Thoracic aorta (tissue), 2 donors: ENCODE data around the gene PIGC. TPM values are rescaled to one million over a fixed set of nuclear protein-coding genes. Genes with fewer than 3 reads are reported as not detected.

Experiments
- ATAC-seq: fragments of 150-250 bp; one replicate; pipeline ENCODE4 v1.8.0; 2017; ENCODE audit warnings: low read depth; ENCODE audit not compliant: insufficient number of reproducible peaks, low FRiP score
- DNase-seq: peaks from one replicate; pipeline ENCODE4 v3.0.0-alpha.2; 2020; ENCODE audit warnings: low spot score
- H3K27ac ChIP-seq, 2 donors: fragments of 200-600 bp; sonication (generic); 1 replicate in 1 of 2; 2 replicates in 1 of 2; pipeline ENCODE4 v1.5.1; 2016; ENCODE audit warnings: mild to moderate bottlenecking in 2 of 2, moderate library complexity in 2 of 2
- H3K27me3 ChIP-seq: fragments of 200-600 bp; sonication (generic); replicated peaks from 2 replicates; pipeline ENCODE4 v1.6.0; 2016; ENCODE audit warnings: mild to moderate bottlenecking; ENCODE audit not compliant: insufficient read depth
- H3K36me3 ChIP-seq: fragments of 200-600 bp; sonication (generic); one replicate; pipeline ENCODE4 v1.5.1; 2016
- H3K4me1 ChIP-seq, 2 donors: fragments of 200-600 bp; sonication (generic); 1 replicate in 1 of 2; 2 replicates in 1 of 2; pipeline versions ENCODE4 v1.5.1 to v1.6.0; 2016; ENCODE audit warnings: low read depth in 2 of 2, mild to moderate bottlenecking in 1 of 2; ENCODE audit not compliant: control insufficient read depth in 1 of 2
- H3K4me3 ChIP-seq: fragments of 200-600 bp; sonication (generic); 2 replicates; pipeline ENCODE4 v1.5.1; 2016; ENCODE audit warnings: mild to moderate bottlenecking
- H3K9me3 ChIP-seq: fragments of 200-600 bp; sonication (generic); 2 replicates; pipeline ENCODE4 v1.5.1; 2016
- total RNA-seq, 2 donors: library from RNA; depleted of rRNA; stranded (reverse); fragments of >200 nt; gene quantifications; one replicate each; pipeline versions ENCODE4 v1.1.0 to v1.2.3, GENCODE V29; 2016
- TF ChIP-seq, protein P1 (sequence below): fragments of 200-600 bp; sonication (generic); IDR thresholded peaks from one replicate; pipeline ENCODE4 v1.5.1; 2019; ENCODE audit warnings: antibody characterized with exemption

Gene PIGC
- total RNA-seq, 2 donors from 2014 or later, result 14.3 to 20.2 TPM

GRCh38 chr1:172473842-172474241, 30.0 kb upstream of the PIGC start:
- Histone ChIP-seq H3K27ac (no peak overlapping the region), H3K9me3 (no peaks in the 10 kb centered on the region), H3K4me3 (no peak overlapping the region), H3K27me3 (no peaks in the 10 kb centered on the region), H3K4me1 (peaks cover 6 to 9% of the 10 kb centered on the region in 2 donors), H3K36me3 (no peaks in the 10 kb centered on the region)
- TF ChIP-seq, protein P1, sequence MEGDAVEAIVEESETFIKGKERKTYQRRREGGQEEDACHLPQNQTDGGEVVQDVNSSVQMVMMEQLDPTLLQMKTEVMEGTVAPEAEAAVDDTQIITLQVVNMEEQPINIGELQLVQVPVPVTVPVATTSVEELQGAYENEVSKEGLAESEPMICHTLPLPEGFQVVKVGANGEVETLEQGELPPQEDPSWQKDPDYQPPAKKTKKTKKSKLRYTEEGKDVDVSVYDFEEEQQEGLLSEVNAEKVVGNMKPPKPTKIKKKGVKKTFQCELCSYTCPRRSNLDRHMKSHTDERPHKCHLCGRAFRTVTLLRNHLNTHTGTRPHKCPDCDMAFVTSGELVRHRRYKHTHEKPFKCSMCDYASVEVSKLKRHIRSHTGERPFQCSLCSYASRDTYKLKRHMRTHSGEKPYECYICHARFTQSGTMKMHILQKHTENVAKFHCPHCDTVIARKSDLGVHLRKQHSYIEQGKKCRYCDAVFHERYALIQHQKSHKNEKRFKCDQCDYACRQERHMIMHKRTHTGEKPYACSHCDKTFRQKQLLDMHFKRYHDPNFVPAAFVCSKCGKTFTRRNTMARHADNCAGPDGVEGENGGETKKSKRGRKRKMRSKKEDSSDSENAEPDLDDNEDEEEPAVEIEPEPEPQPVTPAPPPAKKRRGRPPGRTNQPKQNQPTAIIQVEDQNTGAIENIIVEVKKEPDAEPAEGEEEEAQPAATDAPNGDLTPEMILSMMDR, result no peak
- DNase-seq, result no peak
- ATAC-seq, result no peak

DNA sequence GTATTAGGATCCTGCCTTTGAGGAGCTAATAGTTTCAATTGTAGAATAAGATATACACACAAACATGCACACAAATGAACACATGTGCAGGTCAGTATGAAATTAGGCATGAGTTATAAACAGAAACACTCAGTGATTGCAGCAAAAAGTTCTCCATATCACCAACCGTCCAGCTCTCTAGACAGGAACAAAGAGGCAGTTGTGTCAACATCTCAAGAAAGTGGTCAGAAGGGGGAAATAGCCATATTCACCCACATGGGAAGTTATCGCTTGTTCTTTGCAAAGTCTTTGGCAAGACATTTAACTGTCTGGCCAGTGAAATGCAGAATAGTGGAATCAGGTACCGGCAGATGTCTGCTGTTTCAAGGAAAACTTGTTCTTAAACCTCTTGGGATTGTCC, 29.4 kb upstream of the PIGC start:
- no peak for DNase-seq
- TF ChIP-seq, protein P1, result no peak
- no peaks in the 10 kb centered on the region for H3K27me3 ChIP-seq
- no peaks in the 10 kb centered on the region for H3K36me3 ChIP-seq
- peaks cover 6 to 9% of the 10 kb centered on the region in 2 donors for H3K4me1 ChIP-seq
- H3K9me3 ChIP-seq, result no peaks in the 10 kb centered on the region
- H3K27ac ChIP-seq, result no peak overlapping the region
- no peak overlapping the region for H3K4me3 ChIP-seq
- ATAC-seq, result no peak

DNA sequence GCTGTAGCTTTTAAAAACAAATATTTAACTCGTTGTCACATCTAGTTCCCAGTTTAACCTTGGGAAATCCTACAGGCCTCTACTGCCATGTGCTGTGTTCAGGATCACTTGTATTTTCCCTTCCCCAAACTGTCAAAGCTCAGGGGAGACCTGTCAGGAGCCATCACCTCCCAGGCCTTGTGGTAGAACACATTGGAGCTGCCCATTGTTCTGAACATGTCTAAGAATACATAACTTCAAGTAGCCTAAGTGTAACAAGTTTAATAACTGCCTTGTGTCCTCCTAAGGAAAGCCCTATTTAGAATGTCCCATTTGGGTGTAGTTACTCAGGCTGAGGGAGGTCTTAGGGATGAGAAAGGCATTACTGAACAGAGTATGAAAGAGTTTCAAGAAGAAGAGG, 28.6 kb upstream of the PIGC start:
- TF ChIP-seq, protein P1, result no peak
- Histone ChIP-seq H3K4me1 (peaks cover 6 to 9% of the 10 kb centered on the region in 2 donors), H3K9me3 (no peaks in the 10 kb centered on the region), H3K4me3 (no peak overlapping the region), H3K27ac (no peak overlapping the region), H3K27me3 (no peaks in the 10 kb centered on the region), H3K36me3 (no peaks in the 10 kb centered on the region)
- ATAC-seq, result no peak
- no peak for DNase-seq

GRCh38 chr1:172471666-172472065, 27.8 kb upstream of the PIGC start:
- DNase-seq (no peak), ATAC-seq (no peak)
- TF ChIP-seq, protein P1, result no peak
- Histone ChIP-seq H3K4me1 (peaks cover 6 to 9% of the 10 kb centered on the region in 2 donors), H3K9me3 (no peaks in the 10 kb centered on the region), H3K4me3 (no peak overlapping the region), H3K36me3 (no peaks in the 10 kb centered on the region), H3K27me3 (no peaks in the 10 kb centered on the region), H3K27ac (no peak overlapping the region)

- ATAC-seq, result no peak
- Histone ChIP-seq H3K4me3 (no peak overlapping the region), H3K27ac (no peak overlapping the region), H3K27me3 (no peaks in the 10 kb centered on the region), H3K4me1 (peaks cover 6 to 9% of the 10 kb centered on the region in 2 donors), H3K36me3 (no peaks in the 10 kb centered on the region), H3K9me3 (no peaks in the 10 kb centered on the region)
- TF ChIP-seq, protein P1, result no peak
- no peak for DNase-seq
Measured at GRCh38 chr1:172470149-172470548, 26.3 kb upstream of the PIGC start.
